HEK293T (cell line): ENCODE data around the gene SDHAF2.

Experiments used
- CTBP1 ChIP-seq: fragments of 450-650 bp; IDR thresholded peaks from 2 replicates; pipeline ENCODE4 v1.6.1; 2016; ENCODE audit warnings: borderline replicate concordance
- FOXA1 ChIP-seq: fragments of 450-650 bp; IDR thresholded peaks from 2 replicates; pipeline ENCODE4 v1.6.1; 2016; ENCODE audit warnings: mild to moderate bottlenecking
- LEF1 ChIP-seq: fragments of 450-650 bp; IDR thresholded peaks from 2 replicates; pipeline ENCODE4 v1.6.1; 2017; ENCODE audit warnings: mild to moderate bottlenecking, borderline replicate concordance
- NFRKB ChIP-seq: fragments of 450-650 bp; IDR thresholded peaks from 2 replicates; pipeline ENCODE4 v1.6.1; 2016; ENCODE audit warnings: mild to moderate bottlenecking, moderate library complexity

GRCh38 chr11:61418136-61418535 lies 11.8 kb upstream of the SDHAF2 start:
- TF ChIP-seq CTBP1 (no peak), NFRKB (no peak), LEF1 (no peak), FOXA1 (no peak)
